ENCODE measurements around the gene MPHOSPH9. TPM values are rescaled to one million over a fixed set of nuclear protein-coding genes. Genes with fewer than 3 reads are reported as not detected.

Gene MPHOSPH9
- total and polyA plus RNA-seq, 2 donors (not counting 1 experiment from before 2014, with no cell fraction given): 17.2 to 50.5 TPM

- Histone ChIP-seq H3K79me2 (ENCODE audit: control insufficient read depth, insufficient read depth, low read length) (peaks cover 42% of the 10 kb centered on the region), H3K9me3 (ENCODE audit: control insufficient read depth, insufficient read depth, low read depth, low read length) (no peaks in the 10 kb centered on the region), H3K9ac (ENCODE audit: insufficient read depth, low read length) (no peak overlapping the region), H4K20me1 (ENCODE audit: control insufficient read depth, extremely low read depth, insufficient read depth, low read length) (no peaks in the 10 kb centered on the region), H3K36me3 (ENCODE audit: control insufficient read depth, insufficient read depth, low read length) (peaks cover 2% of the 10 kb centered on the region), H3K27ac (ENCODE audit: insufficient read depth, low read length) (no peak overlapping the region), H2AFZ (ENCODE audit: low read length) (no peak overlapping the region), H3K4me3 (replicated peaks in 1 of 4; ENCODE audit: control extremely low read depth in 1 of 4, insufficient read depth in 1 of 4, low read depth in 3 of 4, low read length in 4 of 4) (no peak overlapping the region), H3K4me1 (ENCODE audit: control insufficient read depth, extremely low read depth, insufficient read depth, low read length) (no peaks in the 10 kb centered on the region), H3K27me3 (ENCODE audit: control insufficient read depth, insufficient read depth, low read length) (no peaks in the 10 kb centered on the region), H3K4me2 (ENCODE audit: extremely low read depth, insufficient read depth, low read length) (no peak overlapping the region)
- DNase-seq (ENCODE audit: low read depth in 2 of 2): no peak
- TF ChIP-seq CTCF (conservative IDR thresholded peaks at IDR 0.05 in 1 of 2, IDR thresholded peaks at IDR 0.05 in 1 of 2; ENCODE audit: low read depth in 1 of 2, low read length in 2 of 2) (no peak), EZH2 (IDR thresholded peaks at IDR 0.05; ENCODE audit: low read length, missing control alignments) (no peak)
Observed at GRCh38 chr12:123229051-123229450, 3.9 kb downstream of the MPHOSPH9 start.

GRCh38 chr12:123227581-123228258 is 5.2 kb downstream of the MPHOSPH9 start:
- TF ChIP-seq EZH2 (IDR thresholded peaks at IDR 0.05; ENCODE audit: low read length, missing control alignments) (no peak), CTCF (conservative IDR thresholded peaks at IDR 0.05 in 1 of 2, IDR thresholded peaks at IDR 0.05 in 1 of 2; ENCODE audit: low read depth in 1 of 2, low read length in 2 of 2) (no peak)

GRCh38 chr12:123225443-123225842 is 7.5 kb downstream of the MPHOSPH9 start:
- Histone ChIP-seq H3K4me3 (replicated peaks in 1 of 4; ENCODE audit: control extremely low read depth in 1 of 4, insufficient read depth in 1 of 4, low read depth in 3 of 4, low read length in 4 of 4) (no peak overlapping the region), H3K4me1 (ENCODE audit: control insufficient read depth, extremely low read depth, insufficient read depth, low read length) (no peaks in the 10 kb centered on the region), H4K20me1 (ENCODE audit: control insufficient read depth, extremely low read depth, insufficient read depth, low read length) (no peaks in the 10 kb centered on the region), H3K79me2 (ENCODE audit: control insufficient read depth, insufficient read depth, low read length) (peaks cover 20% of the 10 kb centered on the region), H2AFZ (ENCODE audit: low read length) (no peak overlapping the region), H3K36me3 (ENCODE audit: control insufficient read depth, insufficient read depth, low read length) (peaks cover 5% of the 10 kb centered on the region), H3K9me3 (ENCODE audit: control insufficient read depth, insufficient read depth, low read depth, low read length) (no peaks in the 10 kb centered on the region), H3K27ac (ENCODE audit: insufficient read depth, low read length) (no peak overlapping the region), H3K4me2 (ENCODE audit: extremely low read depth, insufficient read depth, low read length) (no peak overlapping the region), H3K9ac (ENCODE audit: insufficient read depth, low read length) (no peak overlapping the region), H3K27me3 (ENCODE audit: control insufficient read depth, insufficient read depth, low read length) (no peaks in the 10 kb centered on the region)
- DNase-seq (ENCODE audit: low read depth in 2 of 2): no peak
- TF ChIP-seq CTCF (conservative IDR thresholded peaks at IDR 0.05 in 1 of 2, IDR thresholded peaks at IDR 0.05 in 1 of 2; ENCODE audit: low read depth in 1 of 2, low read length in 2 of 2) (no peak), EZH2 (IDR thresholded peaks at IDR 0.05; ENCODE audit: low read length, missing control alignments) (no peak)

More at GRCh38 chr12:123227581-123228258, 5.2 kb downstream of the MPHOSPH9 start:
- H3K9me3 ChIP-seq (ENCODE audit: control insufficient read depth, insufficient read depth, low read depth, low read length): no peaks in the 10 kb centered on the region
- no peaks in the 10 kb centered on the region for H4K20me1 ChIP-seq (ENCODE audit: control insufficient read depth, extremely low read depth, insufficient read depth, low read length)
- H3K4me2 ChIP-seq (ENCODE audit: extremely low read depth, insufficient read depth, low read length): no peak overlapping the region
- no peak overlapping the region for H2AFZ ChIP-seq (ENCODE audit: low read length)
- no peaks in the 10 kb centered on the region for H3K27me3 ChIP-seq (ENCODE audit: control insufficient read depth, insufficient read depth, low read length)
- H3K9ac ChIP-seq (ENCODE audit: insufficient read depth, low read length): no peak overlapping the region
- no peak overlapping the region for H3K27ac ChIP-seq (ENCODE audit: insufficient read depth, low read length)
- peaks cover 4% of the 10 kb centered on the region for H3K36me3 ChIP-seq (ENCODE audit: control insufficient read depth, insufficient read depth, low read length)
- no peak overlapping the region for H3K4me3 ChIP-seq (replicated peaks in 1 of 4; ENCODE audit: control extremely low read depth in 1 of 4, insufficient read depth in 1 of 4, low read depth in 3 of 4, low read length in 4 of 4)
- no peaks in the 10 kb centered on the region for H3K4me1 ChIP-seq (ENCODE audit: control insufficient read depth, extremely low read depth, insufficient read depth, low read length)
- no peak for DNase-seq (ENCODE audit: low read depth in 2 of 2)
- peaks cover 36% of the 10 kb centered on the region for H3K79me2 ChIP-seq (ENCODE audit: control insufficient read depth, insufficient read depth, low read length)
